Measurements from ENCODE around the gene SLC22A5.

- TF ChIP-seq EZH2phosphoT487 (IDR thresholded peaks at IDR 0.05; ENCODE audit: low read length) (no peak), CTCF (IDR thresholded peaks at IDR 0.05; ENCODE audit: low read length) (no peak), EZH2 (optimal IDR thresholded peaks at IDR 0.05; ENCODE audit: low read depth, low read length) (no peak)
Measured at GRCh38 chr5:132380047-132380446, 10.5 kb downstream of the SLC22A5 start.

All from MM.1S (cell line).